GM21360 (cell line): Measurements from ENCODE around the gene ARHGAP45.

Experiments
- ATAC-seq: cut with Tn5 transposase; IDR thresholded peaks from one replicate; pipeline ENCODE4 v1.9.1; 2021; ENCODE audit warnings: mild to moderate bottlenecking, moderate library complexity; ENCODE audit not compliant: unreplicated experiment

The ARHGAP45 gene

DNA sequence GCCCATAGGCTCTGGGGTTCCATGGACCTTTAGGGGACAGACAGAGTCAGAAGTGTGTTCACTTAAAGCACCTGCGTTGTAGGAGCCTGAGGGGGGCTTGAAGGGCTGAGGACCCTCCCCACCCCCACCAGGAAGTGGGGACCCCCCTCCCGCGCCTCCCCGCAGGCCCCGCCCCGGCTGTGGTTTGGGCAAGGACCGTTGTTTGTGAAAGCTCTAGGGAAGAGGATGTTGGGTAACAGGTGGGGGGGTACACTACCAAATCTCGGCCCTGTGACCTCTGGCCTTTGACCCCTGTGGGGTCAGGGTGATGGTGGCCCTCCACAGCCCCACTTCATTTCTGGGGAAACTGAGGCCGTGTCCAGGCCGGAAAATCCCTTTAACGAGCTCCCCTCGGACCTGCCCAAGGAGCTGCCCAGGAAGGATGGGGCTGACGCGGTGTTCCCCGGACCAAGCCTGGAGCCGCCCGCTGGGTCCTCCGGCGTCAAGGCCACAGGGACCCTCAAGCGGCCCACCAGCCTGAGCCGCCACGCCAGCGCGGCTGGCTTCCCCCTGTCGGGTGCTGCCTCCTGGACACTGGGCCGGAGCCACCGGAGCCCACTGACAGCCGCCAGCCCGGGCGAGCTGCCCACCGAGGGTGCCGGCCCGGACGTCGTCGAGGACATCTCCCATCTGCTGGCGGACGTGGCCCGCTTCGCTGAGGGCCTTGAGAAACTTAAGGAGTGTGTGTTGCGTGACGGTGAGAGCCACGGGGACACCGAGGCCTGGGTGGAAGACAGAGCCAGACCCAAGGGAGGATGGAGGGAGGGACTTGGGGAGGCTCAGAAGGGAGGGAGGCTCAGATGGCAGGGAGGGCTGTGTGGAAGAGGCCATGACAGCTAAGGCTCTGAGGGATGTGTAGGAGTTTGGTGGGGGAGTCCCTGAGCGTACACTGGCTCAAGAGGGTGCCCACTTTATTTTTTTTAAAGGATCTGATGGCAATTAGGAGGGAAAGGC is 1.3 kb downstream of the ARHGAP45 start:
- no peak for ATAC-seq

DNA sequence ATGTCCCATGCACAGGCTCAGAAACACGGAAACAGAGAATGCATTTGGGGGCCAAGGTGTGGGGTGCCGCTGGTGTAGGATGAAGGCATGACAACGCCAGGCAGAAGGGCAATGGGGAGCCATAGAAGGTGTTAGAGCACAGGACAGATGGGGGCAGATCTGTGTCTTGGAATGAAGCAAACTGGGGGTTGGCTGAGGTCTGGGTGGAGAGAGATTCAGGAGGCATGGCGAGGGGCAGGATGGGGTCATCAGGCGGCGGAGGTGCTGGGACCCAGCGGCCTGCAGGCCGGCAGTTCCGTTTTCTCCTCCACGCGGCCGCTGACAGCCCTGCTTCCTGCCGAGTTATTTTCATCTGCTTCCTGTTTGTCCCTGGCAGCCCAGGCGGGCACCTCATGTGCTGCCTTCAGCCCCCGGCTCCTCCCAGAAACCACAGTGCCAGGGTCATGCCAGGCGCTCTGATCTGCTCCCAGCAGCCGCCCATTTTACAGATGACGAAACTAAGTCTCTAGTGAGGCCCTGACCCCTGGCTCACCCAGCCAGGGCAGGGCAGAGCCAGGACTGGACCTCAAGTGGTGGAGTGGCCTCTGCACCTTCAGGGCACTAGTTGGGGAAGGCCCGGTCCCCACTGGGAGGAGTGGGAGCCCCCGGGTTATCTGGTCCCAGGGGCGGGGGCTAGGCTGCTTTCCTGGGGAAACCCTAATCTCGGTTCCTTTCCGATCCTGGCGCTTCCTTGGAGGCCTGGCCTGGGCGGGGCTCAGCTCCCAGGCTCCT is 2.2 kb downstream of the ARHGAP45 start:
- ATAC-seq = no peak

DNA sequence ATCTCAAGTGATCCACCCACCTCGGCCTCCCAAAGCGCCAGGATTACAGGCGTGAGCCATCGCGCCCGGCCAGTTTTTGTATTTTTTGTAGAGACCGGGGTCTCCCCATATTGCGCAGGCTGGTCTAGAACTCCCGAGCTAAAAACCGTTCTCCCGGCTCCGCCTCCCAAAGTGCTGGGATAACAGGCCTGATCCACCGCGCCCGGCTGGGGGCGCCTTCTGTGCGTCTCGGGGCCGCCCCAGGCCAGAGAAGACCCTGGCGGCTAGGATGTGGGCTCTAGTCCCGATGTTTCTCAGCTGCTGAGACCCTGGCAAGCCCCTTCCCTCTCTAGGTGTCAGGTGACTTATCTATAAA is 3.6 kb downstream of the ARHGAP45 start:
- no peak for ATAC-seq

- no peak for ATAC-seq
Observed at GRCh38 chr19:1070931-1071791, 4.2 kb downstream of the ARHGAP45 start.

DNA sequence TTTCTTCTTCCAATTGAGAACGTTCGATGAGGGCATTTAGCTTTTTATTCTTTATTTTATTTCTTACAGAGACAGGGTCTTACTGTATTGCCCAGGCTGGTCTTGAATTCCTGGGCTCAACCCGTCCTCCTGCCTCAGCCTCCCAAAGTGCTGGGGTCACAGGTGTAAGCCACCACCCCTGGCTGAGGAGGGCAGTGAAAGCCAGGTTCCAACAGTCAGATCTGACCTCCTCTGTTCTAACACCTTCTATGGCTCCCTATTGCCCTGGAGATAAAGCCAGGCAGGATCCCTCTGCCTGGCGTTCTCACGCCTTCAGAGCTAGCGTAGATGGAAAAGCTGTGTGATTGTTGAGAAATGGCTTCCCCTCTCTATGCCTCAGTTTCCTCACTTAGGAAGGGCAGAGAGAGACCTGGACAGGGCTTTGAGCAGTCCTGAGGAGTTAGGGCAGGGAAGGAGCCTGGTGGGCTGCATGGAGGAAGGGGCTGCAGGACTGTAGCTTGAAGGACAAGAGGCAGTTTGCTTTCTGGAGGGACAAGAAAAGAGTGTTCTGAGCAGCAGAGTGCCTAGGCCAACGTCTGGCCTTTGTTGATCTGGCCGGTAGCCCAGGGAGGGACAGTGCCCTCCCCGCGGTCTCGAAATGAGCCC is 5.5 kb downstream of the ARHGAP45 start:
- no peak for ATAC-seq

GRCh38 chr19:1073063-1073955 is 6.3 kb downstream of the ARHGAP45 start:
- ATAC-seq = no peak

DNA sequence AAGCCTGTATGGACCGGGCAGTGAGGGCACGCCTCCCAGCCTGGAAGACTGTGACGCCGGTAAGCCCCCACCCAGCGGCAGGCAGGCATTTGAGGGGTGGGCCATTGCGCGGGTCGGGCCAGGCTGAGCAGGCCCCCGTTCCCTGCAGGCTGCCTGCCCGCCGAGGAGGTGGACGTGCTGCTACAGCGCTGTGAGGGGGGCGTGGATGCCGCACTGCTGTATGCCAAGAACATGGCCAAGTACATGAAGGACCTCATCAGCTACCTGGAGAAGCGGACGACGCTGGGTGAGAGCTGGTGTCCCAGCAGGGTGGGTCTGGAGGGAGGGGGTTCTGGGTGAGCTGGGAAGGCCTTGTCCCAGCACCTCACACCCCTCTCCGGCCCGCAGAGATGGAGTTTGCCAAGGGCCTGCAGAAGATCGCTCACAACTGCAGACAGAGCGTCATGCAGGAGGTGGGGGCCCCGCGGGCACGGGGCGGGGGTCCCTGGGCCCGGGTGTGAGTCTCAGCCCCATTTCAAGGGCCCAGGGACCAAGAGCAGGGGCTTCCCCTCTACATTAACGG is 7.1 kb downstream of the ARHGAP45 start:
- ATAC-seq = peak; percentile 5

DNA sequence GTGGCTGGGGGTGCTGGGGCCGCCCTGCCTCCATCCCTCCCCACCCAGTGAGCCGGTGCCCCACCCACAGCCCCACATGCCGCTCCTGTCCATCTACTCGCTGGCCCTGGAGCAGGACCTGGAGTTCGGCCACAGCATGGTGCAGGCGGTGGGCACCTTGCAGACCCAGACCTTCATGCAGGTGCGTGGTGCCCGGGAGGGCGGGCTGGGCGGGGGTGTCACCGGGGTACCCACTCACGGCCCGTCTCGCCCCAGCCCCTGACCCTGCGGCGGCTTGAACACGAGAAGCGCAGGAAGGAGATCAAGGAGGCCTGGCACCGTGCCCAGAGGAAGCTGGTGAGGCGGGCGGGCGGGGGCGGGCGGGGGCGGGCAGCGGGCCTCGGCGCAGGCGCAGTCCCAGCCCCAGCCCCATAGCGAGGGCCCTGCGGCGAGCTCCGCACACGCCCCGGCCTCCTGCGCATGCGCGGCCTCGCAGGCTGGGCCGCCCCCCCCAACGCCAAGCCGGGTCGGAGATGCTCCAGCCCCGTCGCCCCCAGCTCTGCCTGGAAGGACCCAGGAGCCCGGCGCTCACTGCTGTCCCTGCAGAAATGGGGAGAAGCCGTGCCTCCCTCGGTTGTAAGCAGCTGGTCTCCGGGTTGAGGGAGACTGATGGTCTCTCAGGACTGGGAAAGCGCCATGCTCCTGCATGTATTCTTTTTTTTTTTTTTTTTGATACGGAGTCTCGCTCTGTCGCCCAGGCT is 7.7 kb downstream of the ARHGAP45 start:
- ATAC-seq = peak; percentile 45

DNA sequence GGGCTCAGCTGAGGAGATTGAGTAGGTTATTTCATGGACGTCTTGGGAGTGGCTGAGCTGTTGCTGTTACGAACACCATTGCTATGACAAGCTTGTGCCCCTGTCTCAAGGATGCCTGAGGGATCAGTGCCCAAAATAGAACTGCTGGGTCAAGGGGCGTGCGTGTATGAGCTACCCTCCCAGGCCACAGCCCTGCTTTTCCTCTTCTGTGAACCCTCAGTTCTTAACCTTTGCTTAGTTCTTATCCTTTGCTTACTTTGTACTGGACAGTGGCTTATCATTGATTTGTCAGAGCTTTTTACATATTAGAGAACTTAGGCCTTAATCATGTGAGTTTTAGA is 9.0 kb downstream of the ARHGAP45 start:
- ATAC-seq = no peak

DNA sequence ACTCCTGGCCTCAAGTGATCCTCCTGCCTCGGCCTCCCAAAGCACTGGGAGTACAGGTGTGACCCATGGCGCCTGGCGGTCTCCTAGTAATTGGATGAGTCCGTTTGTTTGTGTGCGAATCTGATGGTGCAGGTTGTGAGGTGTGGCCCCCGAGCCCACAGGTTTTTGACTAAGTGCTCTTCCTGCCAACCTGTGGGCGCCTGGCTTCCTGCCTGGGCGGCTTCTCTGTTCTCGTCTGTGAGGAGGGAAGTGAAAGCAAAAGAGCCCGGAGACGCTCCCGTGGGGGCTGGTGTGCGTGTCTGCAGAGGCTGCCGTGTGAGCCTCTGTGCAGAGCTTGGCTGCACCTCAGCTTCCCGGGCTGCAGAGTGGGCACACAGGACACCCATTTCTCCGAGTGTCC is 10.0 kb downstream of the ARHGAP45 start:
- peak; percentile 37 for ATAC-seq

DNA sequence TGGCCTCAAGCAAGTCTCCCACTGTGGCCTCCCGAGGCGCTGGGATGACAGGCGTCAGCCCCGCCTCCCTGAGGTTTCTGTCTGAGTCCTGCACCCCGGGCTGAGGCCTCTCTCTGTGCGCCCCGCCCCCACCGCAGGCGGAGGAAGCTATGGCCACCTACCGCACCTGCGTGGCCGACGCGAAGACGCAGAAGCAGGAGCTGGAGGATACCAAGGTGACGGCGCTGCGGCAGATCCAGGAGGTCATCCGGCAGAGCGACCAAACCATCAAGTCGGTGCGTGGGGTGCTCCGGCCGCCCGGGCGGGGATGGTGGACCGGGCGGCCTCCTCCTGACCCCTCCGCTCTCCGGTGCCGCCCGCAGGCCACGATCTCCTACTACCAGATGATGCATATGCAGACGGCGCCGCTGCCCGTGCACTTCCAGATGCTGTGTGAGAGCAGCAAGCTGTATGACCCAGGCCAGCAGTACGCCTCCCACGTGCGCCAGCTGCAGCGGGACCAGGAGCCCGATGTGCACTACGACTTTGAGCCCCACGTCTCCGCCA is 12.7 kb downstream of the ARHGAP45 start:
- ATAC-seq = no peak

DNA sequence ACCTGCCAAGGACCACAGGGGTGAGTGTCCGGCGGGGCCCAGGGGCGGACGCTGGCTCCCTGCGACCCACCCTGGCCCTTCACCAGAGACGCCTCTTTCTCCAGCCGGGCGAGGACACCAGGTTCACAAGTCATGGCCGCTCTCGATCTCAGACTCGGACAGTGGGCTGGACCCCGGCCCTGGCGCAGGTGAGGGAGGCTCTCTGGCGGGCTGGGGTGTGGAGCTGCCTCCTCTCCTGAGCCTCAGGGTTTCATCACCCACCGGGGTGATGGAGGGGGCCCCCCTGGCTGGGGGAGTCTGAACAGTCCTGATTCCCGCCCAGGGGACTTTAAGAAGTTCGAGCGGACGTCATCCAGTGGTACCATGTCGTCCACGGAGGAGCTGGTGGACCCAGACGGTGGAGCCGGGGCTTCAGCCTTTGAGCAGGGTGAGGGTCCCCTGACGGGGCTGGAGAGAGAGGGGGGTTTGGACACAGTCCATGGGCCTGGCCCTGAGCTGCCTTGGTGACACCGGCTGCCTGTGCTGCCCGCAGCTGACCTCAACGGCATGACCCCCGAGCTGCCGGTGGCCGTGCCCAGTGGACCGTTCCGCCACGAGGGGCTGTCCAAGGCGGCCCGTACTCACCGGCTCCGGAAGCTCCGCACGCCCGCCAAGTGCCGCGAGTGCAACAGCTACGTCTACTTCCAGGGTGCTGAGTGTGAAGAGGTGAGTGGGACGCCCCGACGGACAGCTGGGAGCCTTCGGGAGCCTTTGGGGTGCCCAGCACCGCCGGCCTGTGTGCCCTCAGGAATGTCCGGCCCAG is 13.6 kb downstream of the ARHGAP45 start:
- no peak for ATAC-seq

DNA sequence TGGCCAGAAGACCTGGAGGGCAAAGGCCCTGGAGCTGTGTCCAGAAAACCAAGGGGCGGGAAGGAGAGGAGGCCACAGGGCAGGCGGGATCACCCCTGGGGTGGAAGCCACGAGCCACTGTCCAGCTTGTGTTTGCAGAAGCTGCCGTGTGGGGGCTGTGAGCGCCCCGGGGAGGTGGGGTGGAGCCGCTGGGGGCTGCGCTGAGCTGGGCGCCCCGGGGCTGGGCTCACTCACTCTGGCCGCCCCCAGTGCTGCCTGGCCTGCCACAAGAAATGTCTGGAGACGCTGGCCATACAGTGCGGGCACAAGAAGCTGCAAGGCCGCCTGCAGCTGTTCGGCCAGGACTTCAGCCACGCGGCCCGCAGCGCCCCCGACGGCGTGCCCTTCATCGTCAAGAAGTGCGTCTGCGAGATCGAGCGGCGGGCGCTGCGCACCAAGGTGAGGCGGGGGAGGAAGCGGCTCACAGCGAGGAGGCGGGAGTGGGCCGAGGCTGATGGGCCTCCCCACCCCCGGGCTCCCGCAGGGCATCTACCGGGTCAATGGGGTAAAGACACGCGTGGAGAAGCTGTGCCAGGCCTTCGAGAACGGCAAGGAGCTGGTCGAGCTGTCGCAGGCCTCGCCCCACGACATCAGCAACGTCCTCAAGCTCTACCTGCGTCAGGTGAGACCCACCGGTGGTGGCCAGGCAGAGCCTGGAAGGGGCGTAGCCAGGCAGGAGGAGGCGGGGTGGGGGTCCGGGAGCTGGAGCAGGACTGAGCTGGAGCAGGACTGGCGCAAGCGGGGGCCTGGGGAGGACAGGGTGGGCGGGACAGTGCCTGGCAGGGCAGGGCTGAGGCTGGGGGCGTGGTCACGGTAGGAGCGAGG is 14.6 kb downstream of the ARHGAP45 start:
- no peak for ATAC-seq

GRCh38 chr19:1082165-1082927 is 15.4 kb downstream of the ARHGAP45 start:
- peak; percentile 45 for ATAC-seq

- no peak for ATAC-seq
Observed at GRCh38 chr19:1082928-1083816, 16.2 kb downstream of the ARHGAP45 start.
